Measurements from ENCODE around the gene RNF13. TPM values are rescaled to one million over a fixed set of nuclear protein-coding genes. Genes with fewer than 3 reads are reported as not detected.
A peak's percentile ranks its signal among the peaks of the same experiment; 100 is the strongest.

The RNF13 gene
- total RNA-seq, 1 donor from 2014 or later: 49.9 TPM

GRCh38 chr3:149808209-149808829 lies 4.7 kb upstream of the RNF13 start:
- no peak overlapping the region for H3K27ac ChIP-seq (ENCODE audit: low read depth, low read length)
- no peaks in the 10 kb centered on the region for H3K9me3 ChIP-seq (ENCODE audit: insufficient read depth, low read depth, low read length)
- no peak overlapping the region for H3K9ac ChIP-seq (ENCODE audit: low read length)
- TF ChIP-seq EZH2 (IDR thresholded peaks at IDR 0.05; ENCODE audit: insufficient read depth, low read length) (no peak), CTCF (IDR thresholded peaks at IDR 0.05; ENCODE audit: insufficient read depth, low read depth, low read length) (peak; percentile 90)
- Mint-ChIP-seq H3K27ac (ENCODE audit: unreplicated experiment) (peak overlapping the region; percentile 1), H3K36me3 (ENCODE audit: low read depth, unreplicated experiment) (no peaks in the 10 kb centered on the region), H3K9me3 (ENCODE audit: unreplicated experiment) (no peaks in the 10 kb centered on the region), H3K4me1 (ENCODE audit: low read depth, unreplicated experiment) (peaks cover 9% of the 10 kb centered on the region), H3K27me3 (ENCODE audit: low read depth, unreplicated experiment) (peaks cover 2% of the 10 kb centered on the region), H3K4me3 (ENCODE audit: unreplicated experiment) (no peak overlapping the region)
- no peaks in the 10 kb centered on the region for H4K20me1 ChIP-seq (ENCODE audit: insufficient read depth, low read length)
- FAIRE-seq (no peak), DNase-seq (ENCODE audit: low read depth) (peak; percentile 59)
- no peak overlapping the region for H3K4me3 ChIP-seq (ENCODE audit: insufficient read depth, low read depth, low read length)
- H3K4me1 ChIP-seq (ENCODE audit: insufficient read depth, low read length): peaks cover 8% of the 10 kb centered on the region
- no peaks in the 10 kb centered on the region for H3K79me2 ChIP-seq (ENCODE audit: insufficient read depth, low read length)
- H3K27me3 ChIP-seq (ENCODE audit: insufficient read depth, low read length): no peaks in the 10 kb centered on the region
- peak overlapping the region; percentile 44 for H3K4me2 ChIP-seq (ENCODE audit: low read length)
- H3K36me3 ChIP-seq (ENCODE audit: insufficient read depth, low read length): no peaks in the 10 kb centered on the region
- peak overlapping the region; percentile 54 for H2AFZ ChIP-seq (ENCODE audit: low read depth, low read length)

GRCh38 chr3:149809699-149810098 lies 3.3 kb upstream of the RNF13 start:
- peaks cover 14% of the 10 kb centered on the region for H3K79me2 ChIP-seq (ENCODE audit: insufficient read depth, low read length)
- H3K27me3 Mint-ChIP-seq (ENCODE audit: low read depth, unreplicated experiment): peaks cover 2% of the 10 kb centered on the region
- H3K4me3 Mint-ChIP-seq (ENCODE audit: unreplicated experiment): no peak overlapping the region
- H3K9me3 Mint-ChIP-seq (ENCODE audit: unreplicated experiment): no peaks in the 10 kb centered on the region
- TF ChIP-seq EZH2 (IDR thresholded peaks at IDR 0.05; ENCODE audit: insufficient read depth, low read length): no peak
- no peak for TF ChIP-seq CTCF (IDR thresholded peaks at IDR 0.05; ENCODE audit: insufficient read depth, low read depth, low read length)
- H3K36me3 Mint-ChIP-seq (ENCODE audit: low read depth, unreplicated experiment): no peaks in the 10 kb centered on the region
- peaks cover 14% of the 10 kb centered on the region for H3K4me1 Mint-ChIP-seq (ENCODE audit: low read depth, unreplicated experiment)
- no peak overlapping the region for H3K4me3 ChIP-seq (ENCODE audit: insufficient read depth, low read depth, low read length)
- no peak overlapping the region for H3K9ac ChIP-seq (ENCODE audit: low read length)
- H2AFZ ChIP-seq (ENCODE audit: low read depth, low read length): no peak overlapping the region
- H3K27ac Mint-ChIP-seq (ENCODE audit: unreplicated experiment): no peak overlapping the region
- H4K20me1 ChIP-seq (ENCODE audit: insufficient read depth, low read length): peaks cover 11% of the 10 kb centered on the region
- no peaks in the 10 kb centered on the region for H3K9me3 ChIP-seq (ENCODE audit: insufficient read depth, low read depth, low read length)
- DNase-seq (ENCODE audit: low read depth) (no peak), FAIRE-seq (no peak)
- H3K4me2 ChIP-seq (ENCODE audit: low read length): no peak overlapping the region
- H3K4me1 ChIP-seq (ENCODE audit: insufficient read depth, low read length): peaks cover 18% of the 10 kb centered on the region
- H3K36me3 ChIP-seq (ENCODE audit: insufficient read depth, low read length): no peaks in the 10 kb centered on the region
- no peaks in the 10 kb centered on the region for H3K27me3 ChIP-seq (ENCODE audit: insufficient read depth, low read length)
- H3K27ac ChIP-seq (ENCODE audit: low read depth, low read length): no peak overlapping the region

GRCh38 chr3:149810846-149811245 lies 2.2 kb upstream of the RNF13 start:
- H3K9me3 ChIP-seq (ENCODE audit: insufficient read depth, low read depth, low read length): no peaks in the 10 kb centered on the region
- H3K36me3 ChIP-seq (ENCODE audit: insufficient read depth, low read length): no peaks in the 10 kb centered on the region
- H3K4me2 ChIP-seq (ENCODE audit: low read length): no peak overlapping the region
- peaks cover 18% of the 10 kb centered on the region for H3K4me1 ChIP-seq (ENCODE audit: insufficient read depth, low read length)
- H3K36me3 Mint-ChIP-seq (ENCODE audit: low read depth, unreplicated experiment): no peaks in the 10 kb centered on the region
- no peak overlapping the region for H3K9ac ChIP-seq (ENCODE audit: low read length)
- H3K27me3 Mint-ChIP-seq (ENCODE audit: low read depth, unreplicated experiment): peaks cover 2% of the 10 kb centered on the region
- peaks cover 21% of the 10 kb centered on the region for H4K20me1 ChIP-seq (ENCODE audit: insufficient read depth, low read length)
- H3K27me3 ChIP-seq (ENCODE audit: insufficient read depth, low read length): no peaks in the 10 kb centered on the region
- no peak for FAIRE-seq
- DNase-seq (ENCODE audit: low read depth): no peak
- no peak overlapping the region for H3K27ac Mint-ChIP-seq (ENCODE audit: unreplicated experiment)
- H3K4me3 Mint-ChIP-seq (ENCODE audit: unreplicated experiment): no peak overlapping the region
- no peak overlapping the region for H3K4me3 ChIP-seq (ENCODE audit: insufficient read depth, low read depth, low read length)
- H3K27ac ChIP-seq (ENCODE audit: low read depth, low read length): no peak overlapping the region
- H3K9me3 Mint-ChIP-seq (ENCODE audit: unreplicated experiment): no peaks in the 10 kb centered on the region
- H2AFZ ChIP-seq (ENCODE audit: low read depth, low read length): no peak overlapping the region
- no peak for TF ChIP-seq EZH2 (IDR thresholded peaks at IDR 0.05; ENCODE audit: insufficient read depth, low read length)
- TF ChIP-seq CTCF (IDR thresholded peaks at IDR 0.05; ENCODE audit: insufficient read depth, low read depth, low read length): no peak
- H3K79me2 ChIP-seq (ENCODE audit: insufficient read depth, low read length): peaks cover 25% of the 10 kb centered on the region
- peaks cover 24% of the 10 kb centered on the region for H3K4me1 Mint-ChIP-seq (ENCODE audit: low read depth, unreplicated experiment)
